HFFc6 (cell line): Measurements from ENCODE around the gene GALNT18. TPM values are rescaled to one million over a fixed set of nuclear protein-coding genes. Genes with fewer than 3 reads are reported as not detected.
"Not testable (repeated sequence)": the region's sequence is repeated elsewhere in the genome, so short reads cannot be mapped to it uniquely, and the experiment has no call there.

Experiments
- DNase-seq: peaks from one replicate; pipeline ENCODE4 v3.0.0-alpha.2; 2018
- H3K27ac Mint-ChIP-seq: 2 replicates; pipeline ENCODE4 v1.8.0; 2020; ENCODE audit warnings: mild to moderate bottlenecking, mixed read lengths
- H3K27me3 Mint-ChIP-seq: 2 replicates; pipeline ENCODE4 v1.8.0; 2021; ENCODE audit warnings: mild to moderate bottlenecking, moderate library complexity, mixed read lengths; ENCODE audit not compliant: insufficient read depth
- H3K36me3 Mint-ChIP-seq: 2 replicates; pipeline ENCODE4 v1.8.0; 2021; ENCODE audit warnings: low read depth, mixed read lengths
- H3K4me1 Mint-ChIP-seq: 2 replicates; pipeline ENCODE4 v1.8.0; 2020; ENCODE audit warnings: low read depth, mixed read lengths
- H3K4me3 Mint-ChIP-seq: 2 replicates; pipeline ENCODE4 v1.8.0; 2020; ENCODE audit warnings: mild to moderate bottlenecking, moderate library complexity, mixed read lengths
- H3K9me3 Mint-ChIP-seq: 2 replicates; pipeline ENCODE4 v1.8.0; 2020; ENCODE audit warnings: mild to moderate bottlenecking, mixed read lengths
- total RNA-seq, 6 experiments: library from RNA; stranded (reverse); fragmentation: NEBNext Ultra II Directional; extraction: Animal tissue kit (Norgen Biotek cat#: 25700); gene quantifications; 2 replicates in 1 of 6; 3 replicates in 5 of 6; pipeline ENCODE4 v1.2.3, GENCODE V29; 2021
- TF ChIP-seq, protein P1 (sequence below): fragments of 200-600 bp; sonication (generic); IDR thresholded peaks from 2 replicates; pipeline ENCODE4 v1.5.0; 2021; ENCODE audit warnings: antibody characterized with exemption, mild to moderate bottlenecking

The GALNT18 gene
- total RNA-seq, 6 experiments from 2014 or later: 2.7 to 13.7 (median 12.4) TPM

DNA sequence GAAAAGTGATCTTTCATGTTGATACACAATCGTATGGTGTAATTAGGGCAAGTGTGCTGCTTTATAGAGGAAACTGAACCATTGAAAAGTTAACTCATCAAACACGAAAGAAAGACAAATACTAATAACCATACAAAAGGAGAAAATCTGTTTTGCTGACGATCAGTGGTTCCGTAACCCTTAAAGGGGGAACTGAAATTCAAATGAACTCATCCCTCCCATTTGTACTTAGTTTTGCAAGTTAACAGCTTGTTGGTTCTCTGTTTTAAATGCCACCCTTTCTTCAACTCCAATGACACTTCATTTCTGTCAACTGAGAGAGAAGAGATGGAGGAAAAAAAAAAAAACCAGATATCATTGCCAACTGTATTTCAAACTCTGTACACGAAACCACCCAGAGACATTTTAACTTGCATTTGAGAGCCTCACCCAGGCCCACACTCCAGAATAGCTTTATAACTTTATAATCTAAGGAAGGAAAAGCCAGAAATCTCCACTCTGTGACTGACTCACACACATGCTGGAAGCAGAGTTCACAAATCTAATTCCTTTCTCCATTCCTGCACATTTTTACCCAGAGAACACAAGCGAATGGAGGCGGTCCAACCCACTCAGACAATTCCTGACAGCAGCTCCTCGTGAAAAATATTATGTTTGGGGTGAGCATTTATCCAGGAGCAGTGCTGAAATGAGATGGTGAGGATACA is 251.4 kb downstream of the GALNT18 start:
- H3K9me3 Mint-ChIP-seq: peaks cover 5% of the 10 kb centered on the region
- no peak overlapping the region for H3K4me3 Mint-ChIP-seq
- peaks cover 16% of the 10 kb centered on the region; the same call in 1 of the 2 replicates for H3K27me3 Mint-ChIP-seq
- TF ChIP-seq, protein P1, sequence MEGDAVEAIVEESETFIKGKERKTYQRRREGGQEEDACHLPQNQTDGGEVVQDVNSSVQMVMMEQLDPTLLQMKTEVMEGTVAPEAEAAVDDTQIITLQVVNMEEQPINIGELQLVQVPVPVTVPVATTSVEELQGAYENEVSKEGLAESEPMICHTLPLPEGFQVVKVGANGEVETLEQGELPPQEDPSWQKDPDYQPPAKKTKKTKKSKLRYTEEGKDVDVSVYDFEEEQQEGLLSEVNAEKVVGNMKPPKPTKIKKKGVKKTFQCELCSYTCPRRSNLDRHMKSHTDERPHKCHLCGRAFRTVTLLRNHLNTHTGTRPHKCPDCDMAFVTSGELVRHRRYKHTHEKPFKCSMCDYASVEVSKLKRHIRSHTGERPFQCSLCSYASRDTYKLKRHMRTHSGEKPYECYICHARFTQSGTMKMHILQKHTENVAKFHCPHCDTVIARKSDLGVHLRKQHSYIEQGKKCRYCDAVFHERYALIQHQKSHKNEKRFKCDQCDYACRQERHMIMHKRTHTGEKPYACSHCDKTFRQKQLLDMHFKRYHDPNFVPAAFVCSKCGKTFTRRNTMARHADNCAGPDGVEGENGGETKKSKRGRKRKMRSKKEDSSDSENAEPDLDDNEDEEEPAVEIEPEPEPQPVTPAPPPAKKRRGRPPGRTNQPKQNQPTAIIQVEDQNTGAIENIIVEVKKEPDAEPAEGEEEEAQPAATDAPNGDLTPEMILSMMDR: no peak
- H3K27ac Mint-ChIP-seq: no peak overlapping the region
- DNase-seq: no peak
- H3K4me1 Mint-ChIP-seq: no peaks in the 10 kb centered on the region
- H3K36me3 Mint-ChIP-seq: peaks cover 11% of the 10 kb centered on the region; the same call in 1 of the 2 replicates

DNA sequence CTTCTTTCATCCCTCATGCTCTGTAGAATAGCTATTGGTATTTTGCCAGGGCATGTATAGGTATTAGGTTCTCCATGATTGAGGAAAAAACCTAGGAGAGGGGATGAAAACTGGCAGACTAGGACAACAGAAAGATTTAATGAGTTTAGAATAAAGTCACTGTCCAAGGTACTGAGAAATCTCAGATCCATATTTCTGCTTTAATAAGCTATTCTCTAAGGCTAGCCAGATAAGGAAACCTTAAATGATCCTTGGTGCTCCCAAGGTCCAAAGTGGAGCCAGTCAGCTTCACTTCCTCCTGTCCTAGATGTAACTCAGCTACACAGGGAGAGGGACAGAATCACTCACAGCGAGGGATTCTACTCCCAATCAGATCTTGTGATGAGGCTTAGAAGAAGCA is 255.0 kb downstream of the GALNT18 start:
- H3K4me1 Mint-ChIP-seq: no peaks in the 10 kb centered on the region
- no peak for DNase-seq
- H3K27me3 Mint-ChIP-seq: peaks cover 11% of the 10 kb centered on the region; the same call in 1 of the 2 replicates
- peaks cover 5% of the 10 kb centered on the region for H3K9me3 Mint-ChIP-seq
- peaks cover 11% of the 10 kb centered on the region for H3K36me3 Mint-ChIP-seq
- H3K4me3 Mint-ChIP-seq: no peak overlapping the region
- H3K27ac Mint-ChIP-seq: no peak overlapping the region
- TF ChIP-seq, protein P1: no peak

DNA sequence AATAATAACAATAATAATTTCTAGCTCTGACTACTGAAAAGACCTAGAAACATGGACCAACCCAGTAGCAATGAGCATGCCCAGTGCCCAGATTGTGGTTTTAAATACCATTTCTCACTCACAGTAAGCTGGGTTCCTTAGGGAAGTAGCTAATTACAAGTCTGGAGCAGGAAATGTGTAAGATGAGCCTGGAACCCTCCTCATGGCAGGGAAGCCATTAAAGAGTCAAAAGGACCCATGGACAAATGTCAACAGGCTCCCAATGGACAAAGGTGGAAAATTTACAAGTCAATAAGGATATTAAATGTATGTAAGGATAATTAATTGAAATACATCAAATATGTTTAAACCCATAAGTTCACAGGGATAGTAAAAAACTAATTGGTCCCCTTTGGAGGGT is 258.1 kb downstream of the GALNT18 start:
- DNase-seq: no peak
- TF ChIP-seq, protein P1: no peak
- Mint-ChIP-seq H3K36me3 (peaks cover 8% of the 10 kb centered on the region), H3K27ac (no peak overlapping the region), H3K9me3 (peaks cover 3% of the 10 kb centered on the region), H3K27me3 (peaks cover 15% of the 10 kb centered on the region), H3K4me3 (no peak overlapping the region), H3K4me1 (no peaks in the 10 kb centered on the region)

DNA sequence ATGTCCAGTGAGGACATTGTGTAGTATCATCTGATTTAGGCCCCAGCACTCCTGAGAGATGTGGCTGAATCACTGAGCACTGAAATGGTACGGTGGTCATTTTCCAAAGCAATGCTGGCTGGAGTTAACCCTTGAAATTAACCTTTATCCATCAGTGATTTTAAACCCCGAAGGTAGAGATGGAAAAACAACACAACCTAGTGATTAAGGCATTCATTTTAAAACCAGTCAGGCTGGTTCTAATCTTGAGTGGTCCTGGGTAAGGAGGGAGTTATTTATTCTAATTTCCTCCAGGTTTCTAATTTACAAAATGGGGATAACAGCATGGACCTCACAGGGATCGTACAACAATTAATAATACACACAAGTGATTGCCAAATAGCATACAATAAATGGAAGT is 262.2 kb downstream of the GALNT18 start:
- no peak overlapping the region for H3K4me3 Mint-ChIP-seq
- TF ChIP-seq, protein P1: no peak
- H3K27ac Mint-ChIP-seq: no peak overlapping the region
- no peaks in the 10 kb centered on the region for H3K9me3 Mint-ChIP-seq
- H3K36me3 Mint-ChIP-seq: no peaks in the 10 kb centered on the region
- H3K27me3 Mint-ChIP-seq: peaks cover 36% of the 10 kb centered on the region
- no peak for DNase-seq
- H3K4me1 Mint-ChIP-seq: no peaks in the 10 kb centered on the region

DNA sequence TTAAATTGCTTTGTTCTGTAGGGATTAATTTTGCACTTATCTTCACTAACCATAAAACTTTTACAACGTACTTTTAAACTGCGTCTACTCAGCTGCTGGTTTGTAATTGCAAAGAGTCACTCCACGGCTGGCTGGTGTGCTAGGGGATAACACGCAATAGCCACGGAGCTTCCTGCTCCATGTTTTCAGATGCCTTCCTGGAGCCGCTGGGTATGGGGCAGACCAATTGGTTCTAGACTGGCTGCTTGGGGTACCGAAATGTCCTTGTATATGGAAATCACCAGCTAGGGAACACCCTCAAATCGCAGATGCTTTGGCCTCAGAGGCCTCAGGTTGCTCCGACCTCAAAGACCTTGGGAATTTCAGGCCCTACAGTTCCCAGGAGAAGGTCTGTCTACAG is 265.0 kb downstream of the GALNT18 start:
- TF ChIP-seq, protein P1: no peak
- H3K27ac Mint-ChIP-seq: no peak overlapping the region
- H3K27me3 Mint-ChIP-seq: peaks cover 41% of the 10 kb centered on the region
- no peaks in the 10 kb centered on the region; the same call in 1 of the 2 replicates for H3K4me1 Mint-ChIP-seq
- H3K4me3 Mint-ChIP-seq: no peak overlapping the region
- H3K9me3 Mint-ChIP-seq: no peaks in the 10 kb centered on the region
- H3K36me3 Mint-ChIP-seq: no peaks in the 10 kb centered on the region
- DNase-seq: no peak

DNA sequence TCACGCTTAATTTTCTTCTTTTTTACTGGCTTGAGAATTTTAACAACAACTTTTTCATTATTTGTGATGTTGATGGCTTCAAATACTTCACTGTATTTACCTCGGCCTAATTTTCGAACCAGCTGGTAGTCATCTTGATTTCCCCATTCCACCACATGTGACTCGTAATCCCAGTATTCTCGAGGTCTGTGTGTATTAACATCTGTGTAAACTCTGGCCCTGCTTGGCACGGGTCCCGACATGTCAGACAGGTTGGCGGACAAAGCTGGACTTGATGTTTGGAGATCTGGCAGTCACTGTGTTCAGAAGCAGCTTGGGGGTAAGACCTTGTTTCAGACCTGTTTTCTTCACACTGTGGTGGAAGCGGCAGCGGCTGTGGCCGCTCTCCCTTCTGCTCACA is 268.9 kb downstream of the GALNT18 start, which contains the start of gene CSNK2A3:
Gene CSNK2A3, minus strand, starts transcription at position 373 of the 400 bp plus-strand sequence. Its CDS starts 131 bp downstream, at position 242.
- H3K27ac Mint-ChIP-seq, DNase-seq, H3K9me3 Mint-ChIP-seq, H3K36me3 Mint-ChIP-seq, H3K4me3 Mint-ChIP-seq: not testable (repeated sequence)
- Mint-ChIP-seq H3K27me3 (peaks cover 26% of the 10 kb centered on the region), H3K4me1 (peaks cover 28% of the 10 kb centered on the region)

DNA sequence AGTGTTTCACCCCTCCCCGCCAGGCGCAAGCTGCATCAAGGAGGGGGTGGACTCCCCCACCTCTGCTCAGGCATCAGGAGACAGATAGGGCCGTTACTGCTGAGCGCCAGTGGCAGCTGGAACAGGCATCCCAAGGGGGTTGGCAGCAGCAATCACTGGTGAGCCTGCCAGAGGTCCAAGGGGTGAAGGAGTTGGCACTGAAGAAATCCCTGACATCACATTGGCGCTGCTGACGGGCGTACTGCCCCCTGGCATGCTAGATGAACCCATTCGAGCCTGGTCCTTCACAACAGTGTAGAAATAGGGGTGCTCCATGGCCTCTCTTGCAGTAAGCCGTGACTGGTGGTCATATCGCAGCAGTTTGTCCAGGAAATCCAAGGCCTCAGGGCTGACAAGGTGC is 270.0 kb downstream of the GALNT18 start:
- not testable (repeated sequence) for H3K27ac Mint-ChIP-seq

More for the DNA sequence above, 270.0 kb downstream of the GALNT18 start:
- not testable (repeated sequence) for H3K4me3 Mint-ChIP-seq, H3K36me3 Mint-ChIP-seq, H3K9me3 Mint-ChIP-seq, DNase-seq
- Mint-ChIP-seq H3K27me3 (peaks cover 26% of the 10 kb centered on the region), H3K4me1 (peaks cover 28% of the 10 kb centered on the region)
